NCI-H1092 (cell line): ENCODE results near the gene FAM221B.

Experiments used
- DNase-seq: peaks from one replicate; lab custom pipeline; 2025; lab: John Stamatoyannopoulos, UW

The FAM221B gene

GRCh38 chr9:35820076-35820475, 8.5 kb downstream of the FAM221B start:
- no peak for DNase-seq

GRCh38 chr9:35818341-35818740, 10.2 kb downstream of the FAM221B start:
- no peak for DNase-seq

- DNase-seq: no peak
Observed at GRCh38 chr9:35816708-35817107, 11.8 kb downstream of the FAM221B start.

GRCh38 chr9:35814841-35815543, 13.5 kb downstream of the FAM221B start, which contains the start of gene HINT2:
Gene HINT2, minus strand, starts transcription at chr9:35815042. Its CDS starts 63 bp downstream, at chr9:35814979.
- peak; percentile 100 for DNase-seq

GRCh38 chr9:35814106-35814840, 14.3 kb downstream of the FAM221B start:
- peak; percentile 44 for DNase-seq

- DNase-seq: peak; percentile 25
Observed at GRCh38 chr9:35813434-35814105, 15.0 kb downstream of the FAM221B start.

- peak; percentile 97 for DNase-seq
Observed at GRCh38 chr9:35812025-35812602, 16.4 kb downstream of the FAM221B start, which contains the start of gene SPAG8. Gene SPAG8, minus strand, starts transcription at chr9:35812262. Its CDS starts 115 bp downstream, at chr9:35812147.

GRCh38 chr9:35811381-35812024, 17.0 kb downstream of the FAM221B start:
- DNase-seq: no peak

- no peak for DNase-seq
Observed at GRCh38 chr9:35810122-35810521, 18.4 kb downstream of the FAM221B start.

- DNase-seq: no peak
Observed at GRCh38 chr9:35808433-35808832, 20.1 kb downstream of the FAM221B start.

GRCh38 chr9:35806101-35806500, 22.4 kb downstream of the FAM221B start:
- DNase-seq: no peak

GRCh38 chr9:35801328-35802128, 27.0 kb downstream of the FAM221B start:
- no peak for DNase-seq

- DNase-seq: no peak
Observed at GRCh38 chr9:35800530-35800929, 28.0 kb downstream of the FAM221B start.

- DNase-seq: no peak
Observed at GRCh38 chr9:35798658-35799374, 29.7 kb downstream of the FAM221B start.

- no peak for DNase-seq
Observed at GRCh38 chr9:35797311-35798109, 31.0 kb downstream of the FAM221B start.

- no peak for DNase-seq
Observed at GRCh38 chr9:35795695-35796094, 32.8 kb downstream of the FAM221B start.

GRCh38 chr9:35793461-35793860, 35.1 kb downstream of the FAM221B start:
- no peak for DNase-seq

GRCh38 chr9:35792826-35793225, 35.7 kb downstream of the FAM221B start:
- DNase-seq: no peak

- DNase-seq: no peak
Observed at GRCh38 chr9:35792024-35792813, 36.3 kb downstream of the FAM221B start.
